ENCODE measurements around the gene VENTX. TPM values are rescaled to one million over a fixed set of nuclear protein-coding genes. Genes with fewer than 3 reads are reported as not detected.

The VENTX gene
- total RNA-seq, 1 experiment from 2014 or later: 28.0 TPM

GRCh38 chr10:133201948-133202725 is 35.5 kb upstream of the VENTX start:
- Mint-ChIP-seq H3K4me3 (no peak overlapping the region), H3K36me3 (no peaks in the 10 kb centered on the region), H3K27ac (no peak overlapping the region), H3K9me3 (no peaks in the 10 kb centered on the region), H3K4me1 (no peaks in the 10 kb centered on the region), H3K27me3 (ENCODE audit: low read depth) (no peaks in the 10 kb centered on the region)
- TF ChIP-seq USF1 (CRISPR knock-in tag; IDR thresholded peaks at IDR 0.05) (no peak), ATF3 (CRISPR knock-in tag; conservative IDR thresholded peaks at IDR 0.05) (no peak), ARID4B (CRISPR knock-in tag; IDR thresholded peaks at IDR 0.05; ENCODE audit: borderline replicate concordance) (no peak), TEAD1 (CRISPR knock-in tag; IDR thresholded peaks at IDR 0.05) (no peak), NR2C2 (CRISPR knock-in tag; IDR thresholded peaks at IDR 0.05) (no peak), ATF1 (CRISPR knock-in tag; IDR thresholded peaks at IDR 0.05) (no peak), RORB (CRISPR knock-in tag; IDR thresholded peaks at IDR 0.05) (no peak), E2F4 (CRISPR knock-in tag; IDR thresholded peaks at IDR 0.05; ENCODE audit: borderline replicate concordance, low read depth) (no peak), NR1H2 (CRISPR knock-in tag; IDR thresholded peaks at IDR 0.05) (no peak), ZNF121 (CRISPR knock-in tag; IDR thresholded peaks at IDR 0.05) (no peak), ATF2 (CRISPR knock-in tag; IDR thresholded peaks at IDR 0.05; ENCODE audit: borderline replicate concordance, low read depth) (no peak), JAZF1 (CRISPR knock-in tag; IDR thresholded peaks at IDR 0.05) (no peak), SMAD3 (CRISPR knock-in tag; IDR thresholded peaks at IDR 0.05; ENCODE audit: borderline replicate concordance) (no peak)
- POLR2A ChIA-PET: no interaction called here
- CTCF ChIA-PET: interaction anchor here (0.7 to 1.2 kb wide), 3 partner anchors 25 to 59 kb away, joined by 3 to 5 read pairs (median 4); no protein-coding TSS in a partner anchor
- ATAC-seq (no peak), DNase-seq (ENCODE audit: low spot score) (no peak)

- POLR2A ChIA-PET: no interaction called here
- ATAC-seq (no peak), DNase-seq (ENCODE audit: low spot score) (no peak)
- no peaks in the 10 kb centered on the region for H3K9me3 Mint-ChIP-seq
- H3K4me3 Mint-ChIP-seq: no peak overlapping the region
- CTCF ChIA-PET: interaction anchor here (1.0 to 1.2 kb wide), 2 partner anchors 24 to 60 kb away, joined by 3 to 4 read pairs; no protein-coding TSS in a partner anchor
- TF ChIP-seq ZMAT4 (CRISPR knock-in tag; IDR thresholded peaks at IDR 0.05): no peak
- TF ChIP-seq MYBL2 (CRISPR knock-in tag; IDR thresholded peaks at IDR 0.05): no peak
- TF ChIP-seq NFE2L1 (CRISPR knock-in tag; IDR thresholded peaks at IDR 0.05): no peak
- no peak for TF ChIP-seq ZNF423 (CRISPR knock-in tag; IDR thresholded peaks at IDR 0.05)
- TF ChIP-seq ZNF263 (CRISPR knock-in tag; IDR thresholded peaks at IDR 0.05; ENCODE audit: low read depth): peak; percentile 66; the same call in 1 of the 2 replicates
- TF ChIP-seq ZNF138 (CRISPR knock-in tag; conservative IDR thresholded peaks at IDR 0.05): no peak
- no peak for TF ChIP-seq ERG (CRISPR knock-in tag; IDR thresholded peaks at IDR 0.05)
- TF ChIP-seq SMAD3 (CRISPR knock-in tag; IDR thresholded peaks at IDR 0.05; ENCODE audit: borderline replicate concordance): no peak
- no peaks in the 10 kb centered on the region for H3K36me3 Mint-ChIP-seq
- H3K27me3 Mint-ChIP-seq (ENCODE audit: low read depth): no peaks in the 10 kb centered on the region
- no peak overlapping the region for H3K27ac Mint-ChIP-seq
- H3K4me1 Mint-ChIP-seq: no peaks in the 10 kb centered on the region
Measured at GRCh38 chr10:133202778-133203651, 34.6 kb upstream of the VENTX start.
